Measurements from ENCODE around the gene CCRL2.

The CCRL2 gene

GRCh38 chr3:46412786-46413298, 5.8 kb downstream of the CCRL2 start:
- Histone ChIP-seq H3K9me2 (replicated peaks; ENCODE audit: insufficient read depth, low read length) (no peaks in the 10 kb centered on the region), H3K4me2 (ENCODE audit: low read depth, low read length) (no peak overlapping the region), H3K4me3 (ENCODE audit: low read length) (no peak overlapping the region), H3K27ac (ENCODE audit: low read length) (no peak overlapping the region), H3K79me2 (ENCODE audit: low read length) (no peaks in the 10 kb centered on the region), H3K9ac (ENCODE audit: low read length) (no peak overlapping the region), H3K27me3 (replicated peaks; ENCODE audit: insufficient read depth, low read length) (no peaks in the 10 kb centered on the region), H3K9me3 (replicated peaks; ENCODE audit: insufficient read depth, low read length) (no peaks in the 10 kb centered on the region), H3K4me1 (ENCODE audit: low read length) (peaks cover 52% of the 10 kb centered on the region), H3K36me3 (replicated peaks; ENCODE audit: insufficient read depth, low read length) (no peaks in the 10 kb centered on the region), H2AFZ (ENCODE audit: low read length) (0 out of 2 replicates have a peak overlapping the region, but pooled peaks have one; percentile 3), H3F3A (ENCODE audit: insufficient read depth, low read length) (peaks cover 27% of the 10 kb centered on the region), H4K20me1 (ENCODE audit: insufficient read depth, low read length) (no peaks in the 10 kb centered on the region)
- TF ChIP-seq CTCF (IDR thresholded peaks at IDR 0.05; ENCODE audit: low read length) (no peak), EZH2 (optimal IDR thresholded peaks at IDR 0.05; ENCODE audit: low read depth, low read length) (no peak), EZH2phosphoT487 (IDR thresholded peaks at IDR 0.05; ENCODE audit: low read length) (no peak)
- no peak for DNase-seq

- no peaks in the 10 kb centered on the region for H3K9me2 ChIP-seq (replicated peaks; ENCODE audit: insufficient read depth, low read length)
- peaks cover 49% of the 10 kb centered on the region for H3K4me1 ChIP-seq (ENCODE audit: low read length)
- no peaks in the 10 kb centered on the region for H3K36me3 ChIP-seq (replicated peaks; ENCODE audit: insufficient read depth, low read length)
- no peaks in the 10 kb centered on the region for H4K20me1 ChIP-seq (ENCODE audit: insufficient read depth, low read length)
- TF ChIP-seq EZH2 (optimal IDR thresholded peaks at IDR 0.05; ENCODE audit: low read depth, low read length) (no peak), CTCF (IDR thresholded peaks at IDR 0.05; ENCODE audit: low read length) (no peak), EZH2phosphoT487 (IDR thresholded peaks at IDR 0.05; ENCODE audit: low read length) (no peak)
- H2AFZ ChIP-seq (ENCODE audit: low read length) = no peak overlapping the region
- H3F3A ChIP-seq (ENCODE audit: insufficient read depth, low read length) = peaks cover 27% of the 10 kb centered on the region
- H3K27me3 ChIP-seq (replicated peaks; ENCODE audit: insufficient read depth, low read length) = no peaks in the 10 kb centered on the region
- no peak overlapping the region for H3K27ac ChIP-seq (ENCODE audit: low read length)
- no peak overlapping the region for H3K4me2 ChIP-seq (ENCODE audit: low read depth, low read length)
- H3K4me3 ChIP-seq (ENCODE audit: low read length) = no peak overlapping the region
- H3K79me2 ChIP-seq (ENCODE audit: low read length) = no peaks in the 10 kb centered on the region
- H3K9me3 ChIP-seq (replicated peaks; ENCODE audit: insufficient read depth, low read length) = no peaks in the 10 kb centered on the region
- no peak for DNase-seq
- no peak overlapping the region for H3K9ac ChIP-seq (ENCODE audit: low read length)
These were observed 6.9 kb downstream of the CCRL2 start for GRCh38 chr3:46413951-46414350.

GRCh38 chr3:46414739-46415138, 7.7 kb downstream of the CCRL2 start:
- no peaks in the 10 kb centered on the region for H3K36me3 ChIP-seq (replicated peaks; ENCODE audit: insufficient read depth, low read length)
- H3K79me2 ChIP-seq (ENCODE audit: low read length) = no peaks in the 10 kb centered on the region
- H3K9ac ChIP-seq (ENCODE audit: low read length) = no peak overlapping the region

More at GRCh38 chr3:46414739-46415138, 7.7 kb downstream of the CCRL2 start:
- no peaks in the 10 kb centered on the region for H3K9me2 ChIP-seq (replicated peaks; ENCODE audit: insufficient read depth, low read length)
- no peak overlapping the region for H3K4me3 ChIP-seq (ENCODE audit: low read length)
- TF ChIP-seq EZH2phosphoT487 (IDR thresholded peaks at IDR 0.05; ENCODE audit: low read length) (no peak), EZH2 (optimal IDR thresholded peaks at IDR 0.05; ENCODE audit: low read depth, low read length) (no peak), CTCF (IDR thresholded peaks at IDR 0.05; ENCODE audit: low read length) (no peak)
- no peak overlapping the region for H2AFZ ChIP-seq (ENCODE audit: low read length)
- H3K27me3 ChIP-seq (replicated peaks; ENCODE audit: insufficient read depth, low read length) = no peaks in the 10 kb centered on the region
- H4K20me1 ChIP-seq (ENCODE audit: insufficient read depth, low read length) = no peaks in the 10 kb centered on the region
- H3K4me1 ChIP-seq (ENCODE audit: low read length) = peaks cover 46% of the 10 kb centered on the region
- no peak for DNase-seq
- H3K9me3 ChIP-seq (replicated peaks; ENCODE audit: insufficient read depth, low read length) = no peaks in the 10 kb centered on the region
- peaks cover 27% of the 10 kb centered on the region for H3F3A ChIP-seq (ENCODE audit: insufficient read depth, low read length)
- H3K27ac ChIP-seq (ENCODE audit: low read length) = peak overlapping the region; percentile 97; the same call in 1 of the 2 replicates
- H3K4me2 ChIP-seq (ENCODE audit: low read depth, low read length) = 0 out of 2 replicates have a peak overlapping the region, but pooled peaks have one; percentile 72
